Measurements from ENCODE around the gene PCDHA9.

DNA sequence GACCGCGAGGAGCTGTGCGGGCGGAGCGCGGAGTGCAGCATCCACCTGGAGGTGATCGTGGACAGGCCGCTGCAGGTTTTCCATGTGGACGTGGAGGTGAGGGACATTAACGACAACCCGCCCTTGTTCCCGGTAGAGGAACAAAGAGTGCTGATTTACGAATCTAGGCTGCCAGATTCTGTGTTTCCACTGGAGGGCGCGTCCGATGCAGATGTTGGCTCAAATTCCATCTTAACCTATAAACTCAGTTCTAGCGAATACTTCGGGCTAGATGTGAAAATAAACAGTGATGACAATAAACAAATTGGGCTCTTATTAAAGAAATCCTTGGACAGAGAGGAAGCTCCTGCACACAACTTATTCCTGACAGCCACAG lies 19.8 kb upstream of the PCDHA9 start:
- no peak for TF ChIP-seq CTCF (IDR thresholded peaks at IDR 0.05; ENCODE audit: borderline replicate concordance, extremely low read depth, low read length, poor library complexity, severe bottlenecking)
- no peak for TF ChIP-seq EZH2 (IDR thresholded peaks at IDR 0.05; ENCODE audit: borderline replicate concordance, low read depth, low read length, severe bottlenecking)
